Stimulated activated CD8-positive, alpha-beta memory T cell treated with anti-CD3 and anti-CD28 coated beads, Interleukin-4, amount 100 ng/mL, for 48 hours (primary cell): ENCODE data around the gene MYO7B.

Experiments used
- DNase-seq: peaks from one replicate; pipeline ENCODE4 v3.0.0-alpha.2; 2020

The MYO7B gene

DNA sequence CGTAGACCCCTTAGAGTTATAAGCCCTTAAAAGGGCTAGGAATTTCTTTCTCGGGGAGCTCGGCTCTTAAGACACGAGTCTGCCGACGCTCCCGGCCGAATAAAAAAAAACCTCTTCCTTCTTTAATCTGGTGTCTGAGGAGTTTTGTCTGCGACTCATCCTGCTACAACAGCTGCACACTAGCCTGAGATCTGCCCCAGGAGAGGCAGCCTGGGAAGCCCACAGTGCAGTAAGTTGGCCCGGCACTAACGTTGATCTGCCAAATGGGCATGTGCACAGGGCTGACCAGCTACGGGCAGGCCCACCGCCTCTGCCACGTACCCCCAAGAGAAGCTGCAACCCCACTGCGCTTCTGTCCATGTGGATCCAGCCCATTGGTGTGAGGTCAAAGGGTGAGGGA, 148.3 kb downstream of the MYO7B start:
- DNase-seq, result no peak

GRCh38 chr2:127685410-127686080, 150.1 kb downstream of the MYO7B start:
- no peak for DNase-seq
